Activated naive CD4-positive, alpha-beta T cell treated with anti-CD3 and anti-CD28 coated beads, Interleukin-2, amount 10 ng/mL, durations not matched to agents 7 days and 5 days (primary cell): Measurements from ENCODE around the gene MYOZ3.

Experiments
- CTCF ChIA-PET: fragments of 350-600 bp; sonication (Branson Sonifier 250); formaldehyde crosslinking; loops from one replicate; lab custom pipeline; 2021; ENCODE audit warnings: antibody characterized with exemption; lab: Charles Lee
- DNase-seq: peaks from one replicate; pipeline ENCODE4 v3.0.0-alpha.2; 2020
- H3K27ac Mint-ChIP-seq: one replicate; pipeline ENCODE4 v1.8.0; 2021; ENCODE audit warnings: mild to moderate bottlenecking, moderate library complexity, mixed read lengths
- H3K27me3 Mint-ChIP-seq: one replicate; pipeline ENCODE4 v1.8.0; 2021; ENCODE audit warnings: mild to moderate bottlenecking, mixed read lengths
- H3K36me3 Mint-ChIP-seq: one replicate; pipeline ENCODE4 v1.8.0; 2021; ENCODE audit warnings: mixed read lengths
- H3K4me1 Mint-ChIP-seq: one replicate; pipeline ENCODE4 v1.8.0; 2021; ENCODE audit warnings: mixed read lengths
- H3K4me3 Mint-ChIP-seq: one replicate; pipeline ENCODE4 v1.8.0; 2021; ENCODE audit warnings: mild to moderate bottlenecking, moderate library complexity, mixed read lengths
- H3K9me3 Mint-ChIP-seq: one replicate; pipeline ENCODE4 v1.8.0; 2021; ENCODE audit warnings: mixed read lengths

MYOZ3 gene

GRCh38 chr5:150642991-150643710 lies 17.9 kb upstream of the MYOZ3 start:
- peaks cover 47% of the 10 kb centered on the region for H3K27me3 Mint-ChIP-seq
- CTCF ChIA-PET: interaction anchor here (1.1 to 1.6 kb wide), 3 partner anchors 10 to 204 kb away, joined by 3 read pairs; partner anchors contain the start of gene IRGM
- no peak overlapping the region for H3K27ac Mint-ChIP-seq
- no peaks in the 10 kb centered on the region for H3K36me3 Mint-ChIP-seq
- no peaks in the 10 kb centered on the region for H3K9me3 Mint-ChIP-seq
- no peak for DNase-seq
- H3K4me3 Mint-ChIP-seq: no peak overlapping the region
- no peaks in the 10 kb centered on the region for H3K4me1 Mint-ChIP-seq

- H3K27me3 Mint-ChIP-seq: peaks cover 40% of the 10 kb centered on the region
- no peak for DNase-seq
- H3K27ac Mint-ChIP-seq: no peak overlapping the region
- no peaks in the 10 kb centered on the region for H3K4me1 Mint-ChIP-seq
- no peak overlapping the region for H3K4me3 Mint-ChIP-seq
- no peaks in the 10 kb centered on the region for H3K9me3 Mint-ChIP-seq
- no peaks in the 10 kb centered on the region for H3K36me3 Mint-ChIP-seq
- CTCF ChIA-PET: interaction anchor here (1.1 kb wide), 2 partner anchors 17 to 203 kb away, joined by 3 read pairs; partner anchors contain the start of gene IRGM
Observed at GRCh38 chr5:150644058-150644457, 17.0 kb upstream of the MYOZ3 start.

GRCh38 chr5:150644514-150644913 lies 16.5 kb upstream of the MYOZ3 start:
- Mint-ChIP-seq H3K9me3 (no peaks in the 10 kb centered on the region), H3K4me1 (no peaks in the 10 kb centered on the region), H3K4me3 (no peak overlapping the region), H3K36me3 (no peaks in the 10 kb centered on the region), H3K27me3 (peaks cover 37% of the 10 kb centered on the region), H3K27ac (no peak overlapping the region)
- CTCF ChIA-PET: interaction anchor here (1.1 kb wide), 1 partner anchor 202 kb away, joined by 3 read pairs; the partner anchor contains the start of gene IRGM
- DNase-seq: no peak

GRCh38 chr5:150645070-150645700 lies 15.9 kb upstream of the MYOZ3 start:
- no peak overlapping the region for H3K4me3 Mint-ChIP-seq
- H3K27ac Mint-ChIP-seq: no peak overlapping the region
- H3K36me3 Mint-ChIP-seq: no peaks in the 10 kb centered on the region
- DNase-seq: no peak
- CTCF ChIA-PET: interaction anchor here (0.5 kb wide), 1 partner anchor 187 kb away, joined by 3 read pairs; no protein-coding TSS in a partner anchor
- H3K27me3 Mint-ChIP-seq: peaks cover 33% of the 10 kb centered on the region
- no peaks in the 10 kb centered on the region for H3K9me3 Mint-ChIP-seq
- no peaks in the 10 kb centered on the region for H3K4me1 Mint-ChIP-seq

GRCh38 chr5:150647275-150648251 lies 13.5 kb upstream of the MYOZ3 start:
- CTCF ChIA-PET: interaction anchor here (0.7 kb wide), 1 partner anchor 182 kb away, joined by 3 read pairs; no protein-coding TSS in a partner anchor
- no peak overlapping the region for H3K27ac Mint-ChIP-seq

GRCh38 chr5:150648294-150649107 lies 12.6 kb upstream of the MYOZ3 start:
- Mint-ChIP-seq H3K4me3 (no peak overlapping the region), H3K9me3 (no peaks in the 10 kb centered on the region), H3K27me3 (peaks cover 19% of the 10 kb centered on the region), H3K4me1 (no peaks in the 10 kb centered on the region), H3K27ac (no peak overlapping the region), H3K36me3 (no peaks in the 10 kb centered on the region)
- CTCF ChIA-PET: no interaction called here
- no peak for DNase-seq

More at GRCh38 chr5:150647275-150648251, 13.5 kb upstream of the MYOZ3 start:
- Mint-ChIP-seq H3K9me3 (no peaks in the 10 kb centered on the region), H3K4me1 (no peaks in the 10 kb centered on the region), H3K36me3 (no peaks in the 10 kb centered on the region), H3K4me3 (no peak overlapping the region), H3K27me3 (peaks cover 19% of the 10 kb centered on the region)
- DNase-seq: no peak

- H3K9me3 Mint-ChIP-seq: no peaks in the 10 kb centered on the region
- CTCF ChIA-PET: interaction anchor here (1.0 kb wide), 1 partner anchor 89 kb away, joined by 3 read pairs; no protein-coding TSS in a partner anchor
- H3K27me3 Mint-ChIP-seq: peaks cover 16% of the 10 kb centered on the region
- no peak overlapping the region for H3K4me3 Mint-ChIP-seq
- no peak overlapping the region for H3K27ac Mint-ChIP-seq
- peaks cover 3% of the 10 kb centered on the region for H3K4me1 Mint-ChIP-seq
- DNase-seq: no peak
- H3K36me3 Mint-ChIP-seq: no peaks in the 10 kb centered on the region
Observed at GRCh38 chr5:150649108-150650020, 11.7 kb upstream of the MYOZ3 start.

- DNase-seq: no peak
- H3K36me3 Mint-ChIP-seq: no peaks in the 10 kb centered on the region
- H3K27me3 Mint-ChIP-seq: peaks cover 11% of the 10 kb centered on the region
- no peak overlapping the region for H3K4me3 Mint-ChIP-seq
- no peaks in the 10 kb centered on the region for H3K9me3 Mint-ChIP-seq
- no peak overlapping the region for H3K27ac Mint-ChIP-seq
- peaks cover 3% of the 10 kb centered on the region for H3K4me1 Mint-ChIP-seq
- CTCF ChIA-PET: interaction anchor here (1.0 kb wide), 1 partner anchor 90 kb away, joined by 3 read pairs; no protein-coding TSS in a partner anchor
Observed at GRCh38 chr5:150650021-150651006, 10.7 kb upstream of the MYOZ3 start.

- CTCF ChIA-PET: interaction anchor here (0.9 kb wide), 1 partner anchor 91 kb away, joined by 4 read pairs; no protein-coding TSS in a partner anchor
- DNase-seq: no peak
- H3K27ac Mint-ChIP-seq: no peak overlapping the region
- no peak overlapping the region for H3K4me3 Mint-ChIP-seq
- H3K4me1 Mint-ChIP-seq: peaks cover 7% of the 10 kb centered on the region
- H3K36me3 Mint-ChIP-seq: no peaks in the 10 kb centered on the region
- peaks cover 12% of the 10 kb centered on the region for H3K27me3 Mint-ChIP-seq
- no peaks in the 10 kb centered on the region for H3K9me3 Mint-ChIP-seq
Observed at GRCh38 chr5:150651382-150651781, 9.7 kb upstream of the MYOZ3 start.

GRCh38 chr5:150651924-150652671 lies 9.0 kb upstream of the MYOZ3 start:
- H3K27me3 Mint-ChIP-seq: peaks cover 12% of the 10 kb centered on the region
- DNase-seq: no peak
- peaks cover 7% of the 10 kb centered on the region for H3K4me1 Mint-ChIP-seq
- no peak overlapping the region for H3K4me3 Mint-ChIP-seq
- no peak overlapping the region for H3K27ac Mint-ChIP-seq
- H3K9me3 Mint-ChIP-seq: no peaks in the 10 kb centered on the region
- H3K36me3 Mint-ChIP-seq: no peaks in the 10 kb centered on the region
- CTCF ChIA-PET: interaction anchor here (0.9 to 2.0 kb wide), 2 partner anchors 91 to 92 kb away, joined by 4 to 13 read pairs; no protein-coding TSS in a partner anchor
